ENCODE measurements around the gene TDRD9.

TDRD9 gene

GRCh38 chr14:104041430-104042104 lies 113.3 kb downstream of the TDRD9 start:
- H3K27me3 Mint-ChIP-seq, result peaks cover 13% of the 10 kb centered on the region
- no peaks in the 10 kb centered on the region for H3K9me3 Mint-ChIP-seq
- H3K27ac Mint-ChIP-seq, result no peak overlapping the region
- no peak overlapping the region for H3K4me3 Mint-ChIP-seq
- no peaks in the 10 kb centered on the region for H3K36me3 Mint-ChIP-seq
- no peaks in the 10 kb centered on the region for H3K4me1 Mint-ChIP-seq

GRCh38 chr14:104044016-104044415 lies 115.8 kb downstream of the TDRD9 start:
- H3K27me3 Mint-ChIP-seq, result peaks cover 11% of the 10 kb centered on the region
- H3K9me3 Mint-ChIP-seq, result no peaks in the 10 kb centered on the region
- no peaks in the 10 kb centered on the region for H3K4me1 Mint-ChIP-seq
- H3K36me3 Mint-ChIP-seq, result no peaks in the 10 kb centered on the region
- H3K4me3 Mint-ChIP-seq, result no peak overlapping the region
- H3K27ac Mint-ChIP-seq, result no peak overlapping the region

GRCh38 chr14:104047761-104048160 lies 119.5 kb downstream of the TDRD9 start:
- Mint-ChIP-seq H3K9me3 (no peaks in the 10 kb centered on the region), H3K4me1 (no peaks in the 10 kb centered on the region), H3K36me3 (no peaks in the 10 kb centered on the region), H3K27me3 (peaks cover 12% of the 10 kb centered on the region), H3K4me3 (no peak overlapping the region), H3K27ac (no peak overlapping the region)

- H3K27ac Mint-ChIP-seq, result no peak overlapping the region
- no peaks in the 10 kb centered on the region for H3K9me3 Mint-ChIP-seq
- H3K4me1 Mint-ChIP-seq, result no peaks in the 10 kb centered on the region
- H3K36me3 Mint-ChIP-seq, result no peaks in the 10 kb centered on the region
- H3K4me3 Mint-ChIP-seq, result no peak overlapping the region
- H3K27me3 Mint-ChIP-seq, result peaks cover 12% of the 10 kb centered on the region
These were observed 120.7 kb downstream of the TDRD9 start for GRCh38 chr14:104048758-104049507.

GRCh38 chr14:104049576-104050240 lies 121.5 kb downstream of the TDRD9 start:
- no peaks in the 10 kb centered on the region for H3K36me3 Mint-ChIP-seq
- H3K27me3 Mint-ChIP-seq, result peaks cover 8% of the 10 kb centered on the region
- no peak overlapping the region for H3K27ac Mint-ChIP-seq
- no peaks in the 10 kb centered on the region for H3K4me1 Mint-ChIP-seq
- H3K4me3 Mint-ChIP-seq, result no peak overlapping the region
- H3K9me3 Mint-ChIP-seq, result no peaks in the 10 kb centered on the region

DNA sequence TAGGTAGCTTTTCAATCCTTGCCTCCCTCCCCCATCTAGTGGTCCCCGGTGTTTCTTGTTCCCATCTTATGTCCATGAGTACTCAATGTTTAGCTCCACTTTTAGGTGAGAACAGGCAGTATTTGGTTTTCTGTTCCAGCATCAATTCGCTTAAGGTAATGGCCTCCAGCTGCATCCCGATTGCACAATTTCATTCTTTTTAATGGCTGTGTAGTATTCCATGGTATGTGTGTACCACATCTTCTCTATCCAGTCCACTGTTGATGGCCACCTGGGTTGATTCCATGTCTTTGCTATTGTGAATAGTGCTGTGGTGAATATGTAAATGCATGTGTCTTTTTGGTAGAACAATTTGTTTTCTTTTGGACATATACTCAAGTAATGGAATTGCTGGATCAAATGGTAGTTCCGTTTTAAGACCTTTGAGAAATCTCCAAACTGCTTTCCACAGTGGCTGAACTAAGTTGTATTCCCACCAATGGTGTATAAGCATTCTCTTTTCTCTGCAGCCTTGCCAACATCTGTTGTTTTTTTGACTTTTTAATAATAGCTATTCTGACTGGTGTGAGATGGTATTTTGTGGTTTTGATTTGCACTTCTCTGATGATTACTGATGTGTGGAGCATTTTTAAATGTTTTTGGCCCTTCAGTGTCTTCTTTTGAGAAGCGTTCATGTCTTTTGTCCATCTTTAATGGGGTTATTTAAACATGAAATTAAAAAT lies 123.0 kb downstream of the TDRD9 start:
- Mint-ChIP-seq H3K4me1 (no peaks in the 10 kb centered on the region), H3K9me3 (no peaks in the 10 kb centered on the region), H3K4me3 (no peak overlapping the region), H3K36me3 (no peaks in the 10 kb centered on the region), H3K27me3 (peaks cover 8% of the 10 kb centered on the region), H3K27ac (no peak overlapping the region)

DNA sequence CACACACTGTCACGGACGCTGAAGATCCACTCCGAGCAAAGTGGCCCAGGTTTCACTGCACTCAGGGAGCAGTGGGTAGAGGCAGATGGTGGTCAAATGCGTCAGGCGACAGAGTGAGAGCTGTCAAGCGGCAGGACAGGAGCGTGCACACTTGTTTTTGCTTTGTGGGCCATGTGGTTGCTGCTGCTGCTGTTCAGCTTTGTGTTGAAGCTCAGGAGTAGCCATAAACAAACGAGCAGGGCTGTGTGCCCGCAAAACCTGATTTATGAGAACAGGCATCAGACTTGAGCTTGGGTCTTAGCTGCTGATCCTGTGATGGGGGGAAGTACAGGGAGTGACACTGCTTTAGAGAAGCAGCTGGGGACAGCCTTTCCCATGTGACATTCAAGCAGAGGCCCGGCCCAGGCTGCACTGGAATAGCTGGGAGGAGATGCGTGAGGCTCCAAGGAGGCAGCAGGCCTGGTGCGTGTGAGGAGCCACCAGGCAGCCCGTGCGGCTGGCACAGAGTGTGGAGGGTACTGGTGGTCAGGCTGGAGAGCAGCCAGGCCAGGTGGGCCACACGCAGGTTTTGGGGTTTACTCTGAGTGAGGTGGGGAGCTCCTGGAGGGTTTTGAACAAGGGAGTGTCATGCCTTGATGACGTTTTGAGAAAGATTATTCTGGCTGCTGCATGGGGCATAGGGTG lies 126.1 kb downstream of the TDRD9 start:
- Mint-ChIP-seq H3K36me3 (no peaks in the 10 kb centered on the region), H3K4me3 (no peak overlapping the region), H3K27me3 (peaks cover 13% of the 10 kb centered on the region), H3K9me3 (no peaks in the 10 kb centered on the region), H3K27ac (no peak overlapping the region), H3K4me1 (no peaks in the 10 kb centered on the region)

DNA sequence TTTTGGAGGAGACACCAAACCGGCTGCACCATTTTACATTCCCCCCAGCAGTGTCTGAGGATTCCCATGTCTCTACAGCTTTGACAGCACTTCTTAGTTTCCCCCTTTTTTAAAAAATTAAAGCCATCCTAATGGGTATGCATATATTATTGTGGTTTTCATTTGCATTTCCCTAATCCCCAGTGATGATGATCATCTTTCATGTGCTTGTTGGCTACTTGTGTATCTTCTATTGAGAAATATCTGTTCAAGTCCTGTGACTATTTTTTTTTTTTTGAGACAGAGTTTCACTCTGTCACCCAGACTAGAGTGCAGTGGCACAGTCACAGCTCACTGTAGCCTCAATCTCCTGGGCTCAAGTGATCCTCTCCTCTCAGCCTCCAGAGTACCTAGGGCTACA lies 134.0 kb downstream of the TDRD9 start:
- Mint-ChIP-seq H3K36me3 (peaks cover 2% of the 10 kb centered on the region), H3K9me3 (peaks cover 4% of the 10 kb centered on the region), H3K27me3 (peaks cover 40% of the 10 kb centered on the region), H3K4me1 (no peaks in the 10 kb centered on the region), H3K27ac (no peak overlapping the region), H3K4me3 (no peak overlapping the region)

DNA sequence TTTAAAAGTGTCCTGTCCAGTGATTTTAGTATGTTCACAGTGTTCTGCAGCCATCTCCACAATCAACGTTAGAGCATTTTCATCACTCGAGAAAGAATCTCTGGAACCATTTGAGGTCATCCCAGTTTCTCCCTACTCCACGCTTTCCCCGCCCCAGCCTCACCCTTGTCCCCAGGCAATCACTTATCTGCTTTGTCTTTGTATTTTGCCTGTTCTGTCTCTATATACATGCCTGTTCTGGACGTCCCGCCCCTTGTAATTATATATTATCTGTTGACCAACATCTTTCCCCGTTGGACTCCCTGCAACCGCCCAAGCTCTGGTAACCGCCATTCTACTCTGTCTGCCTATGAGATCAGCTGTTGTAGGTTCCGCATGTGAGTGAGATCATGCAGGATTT lies 135.7 kb downstream of the TDRD9 start:
- Mint-ChIP-seq H3K36me3 (peaks cover 4% of the 10 kb centered on the region), H3K9me3 (peaks cover 6% of the 10 kb centered on the region), H3K4me3 (no peak overlapping the region), H3K27ac (no peak overlapping the region), H3K27me3 (peaks cover 39% of the 10 kb centered on the region), H3K4me1 (no peaks in the 10 kb centered on the region)

DNA sequence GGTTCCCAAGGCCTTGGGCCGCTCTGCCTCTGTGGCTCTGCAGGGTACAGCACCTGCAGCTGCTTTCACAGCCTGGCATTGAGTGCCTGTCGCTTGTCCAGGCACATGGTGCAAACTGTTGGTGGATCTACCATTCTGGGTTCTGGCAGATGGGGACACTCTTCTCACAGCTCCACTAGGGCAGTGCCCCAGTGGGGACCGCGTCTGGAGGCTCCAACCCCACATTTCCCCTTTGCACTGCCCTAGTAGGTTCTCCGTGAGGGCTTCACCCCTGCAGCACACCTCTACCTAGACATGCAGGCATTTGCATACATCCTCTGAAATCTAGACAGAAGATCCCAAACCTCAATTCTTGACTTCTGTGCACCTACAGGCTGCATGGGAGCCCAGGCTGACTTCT lies 138.0 kb downstream of the TDRD9 start:
- peaks cover 4% of the 10 kb centered on the region for H3K36me3 Mint-ChIP-seq

DNA sequence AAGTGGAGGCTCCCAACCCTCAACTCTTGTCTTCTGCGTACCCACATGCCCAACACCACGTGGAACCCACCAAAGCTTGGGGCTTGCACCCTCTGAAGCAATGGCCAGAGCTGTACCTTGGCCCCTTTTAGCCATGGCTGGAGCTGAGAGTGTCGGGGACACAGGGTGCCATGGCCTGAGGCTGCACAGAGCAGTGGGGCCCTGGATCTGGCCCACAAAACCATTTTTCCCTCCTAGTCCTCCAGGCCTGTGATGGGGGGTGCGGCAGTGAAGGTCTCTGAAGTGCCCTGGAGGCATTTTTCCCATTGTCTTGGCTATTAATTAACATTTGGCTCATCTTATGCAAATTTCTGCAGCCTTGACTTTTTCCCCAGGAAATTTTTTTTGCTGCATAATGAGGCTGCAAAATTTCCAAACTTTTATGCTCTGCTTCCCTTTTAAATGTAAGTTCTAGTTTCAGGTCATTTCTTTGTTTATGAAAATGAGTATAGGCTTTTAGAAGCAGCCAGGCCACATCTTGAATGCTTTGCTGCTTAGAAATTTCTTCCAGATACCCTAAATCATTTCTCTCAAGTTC lies 138.6 kb downstream of the TDRD9 start:
- H3K4me1 Mint-ChIP-seq, result no peaks in the 10 kb centered on the region
- H3K36me3 Mint-ChIP-seq, result peaks cover 4% of the 10 kb centered on the region
- no peak overlapping the region for H3K27ac Mint-ChIP-seq
- H3K27me3 Mint-ChIP-seq, result peaks cover 37% of the 10 kb centered on the region
- H3K9me3 Mint-ChIP-seq, result peaks cover 6% of the 10 kb centered on the region
- no peak overlapping the region for H3K4me3 Mint-ChIP-seq

More for the DNA sequence above, 138.0 kb downstream of the TDRD9 start:
- Mint-ChIP-seq H3K4me1 (no peaks in the 10 kb centered on the region), H3K4me3 (no peak overlapping the region), H3K9me3 (peaks cover 6% of the 10 kb centered on the region), H3K27ac (no peak overlapping the region), H3K27me3 (peaks cover 39% of the 10 kb centered on the region)

DNA sequence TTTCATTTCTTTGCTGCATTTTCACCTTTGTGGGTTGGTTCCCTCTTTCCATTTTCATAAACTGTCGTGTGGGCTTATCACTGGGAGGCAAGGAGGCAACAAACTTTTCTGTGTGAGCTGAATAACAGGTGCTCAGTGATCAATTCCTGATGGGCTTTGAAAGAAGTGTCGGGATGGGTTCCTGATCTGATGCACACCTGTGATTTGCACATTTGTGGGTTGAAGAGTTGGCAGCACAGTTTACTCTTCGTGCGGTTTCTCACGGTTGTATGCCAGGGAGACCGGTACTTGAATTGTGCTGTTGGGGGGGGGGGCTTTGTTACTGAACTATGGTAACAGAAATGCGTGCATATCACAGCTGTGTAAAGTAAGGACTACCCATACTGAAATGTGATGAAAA lies 141.3 kb downstream of the TDRD9 start:
- peaks cover 4% of the 10 kb centered on the region for H3K36me3 Mint-ChIP-seq
- H3K27ac Mint-ChIP-seq, result no peak overlapping the region
- H3K4me1 Mint-ChIP-seq, result no peaks in the 10 kb centered on the region
- H3K27me3 Mint-ChIP-seq, result peaks cover 21% of the 10 kb centered on the region
- H3K9me3 Mint-ChIP-seq, result peaks cover 11% of the 10 kb centered on the region
- H3K4me3 Mint-ChIP-seq, result no peak overlapping the region

DNA sequence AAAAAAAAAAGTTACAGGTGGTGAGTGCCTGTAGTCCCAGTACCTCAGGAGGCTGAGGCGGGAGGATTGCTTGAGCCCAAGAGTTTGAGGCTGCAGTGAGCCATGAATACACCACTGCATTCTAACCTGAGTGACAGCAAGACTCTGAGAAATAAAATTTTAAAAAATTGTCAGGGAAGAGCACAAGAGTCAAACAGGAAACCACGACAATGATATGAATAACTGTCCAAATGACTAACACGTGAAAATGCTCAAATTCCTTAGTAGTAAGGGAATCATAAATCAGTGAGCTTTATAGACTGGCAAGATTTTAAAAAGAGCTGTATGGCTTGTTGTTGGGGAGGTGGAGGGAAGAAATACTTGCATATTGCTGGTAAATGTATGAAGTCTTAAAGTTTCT lies 144.3 kb downstream of the TDRD9 start:
- peaks cover 9% of the 10 kb centered on the region for H3K4me1 Mint-ChIP-seq
- no peak overlapping the region for H3K4me3 Mint-ChIP-seq
- H3K27me3 Mint-ChIP-seq, result peaks cover 6% of the 10 kb centered on the region
- no peak overlapping the region for H3K27ac Mint-ChIP-seq
- H3K36me3 Mint-ChIP-seq, result no peaks in the 10 kb centered on the region
- H3K9me3 Mint-ChIP-seq, result peaks cover 4% of the 10 kb centered on the region

- H3K36me3 Mint-ChIP-seq, result no peaks in the 10 kb centered on the region
- H3K9me3 Mint-ChIP-seq, result peaks cover 4% of the 10 kb centered on the region
- H3K27ac Mint-ChIP-seq, result no peak overlapping the region
- H3K4me3 Mint-ChIP-seq, result no peak overlapping the region
- H3K27me3 Mint-ChIP-seq, result peaks cover 6% of the 10 kb centered on the region
- peaks cover 19% of the 10 kb centered on the region for H3K4me1 Mint-ChIP-seq
These were observed 145.5 kb downstream of the TDRD9 start for GRCh38 chr14:104073764-104074163.
